OCI-LY3 (cell line): ENCODE measurements around the gene NSD1.

ENCODE experiments used
- H2AFZ ChIP-seq: fragments of 200-600, 300-600 bp; shearing (Covaris generic); 2 replicates; pipeline ENCODE4 v1.6.0; 2014; ENCODE audit warnings: antibody characterized with exemption, low read depth, low read length
- H3K27ac ChIP-seq: fragments of 200-600, 300-600 bp; sonication (generic); 2 replicates; pipeline ENCODE4 v1.5.1; 2014; ENCODE audit warnings: mild to moderate bottlenecking, low read length, moderate library complexity, mixed read lengths
- H3K27me3 ChIP-seq: fragments of 200-600, 300-600 bp; sonication (generic); 2 replicates; pipeline ENCODE4 v1.6.1; 2014; ENCODE audit warnings: low read depth, low read length, mixed read lengths
- H3K36me3 ChIP-seq: fragments of 200-600, 300-600 bp; sonication (generic); replicated peaks from 2 replicates; pipeline ENCODE3; 2014; ENCODE audit warnings: low read depth, low read length, mixed read lengths
- H3K4me1 ChIP-seq: fragments of 300-600, 200-600 bp; sonication (generic); 2 replicates; pipeline ENCODE4 v1.6.1; 2014; ENCODE audit warnings: low read length, mixed read lengths
- H3K4me2 ChIP-seq: fragments of 200-600, 300-600 bp; sonication (generic); 2 replicates; pipeline ENCODE4 v1.6.1; 2014; ENCODE audit warnings: low read length, mixed read lengths
- H3K4me3 ChIP-seq: fragments of 300-600, 200-600 bp; sonication (generic); 2 replicates; pipeline ENCODE4 v1.5.1; 2014; ENCODE audit warnings: antibody characterized with exemption, mild to moderate bottlenecking, low read length, moderate library complexity
- H3K79me2 ChIP-seq: fragments of 300-600, 200-600 bp; shearing (Covaris generic); 2 replicates; pipeline ENCODE4 v1.6.1; 2014; ENCODE audit warnings: mild to moderate bottlenecking, low read length, mixed read lengths
- H3K9ac ChIP-seq: fragments of 300-600, 200-600 bp; shearing (Covaris generic); 2 replicates; pipeline ENCODE4 v1.6.0; 2014; ENCODE audit warnings: mild to moderate bottlenecking, low read length, moderate library complexity
- H3K9me3 ChIP-seq: fragments of 200-600, 300-600 bp; shearing (Covaris generic); 2 replicates; pipeline ENCODE4 v1.6.1; 2014; ENCODE audit warnings: low read length, mixed read lengths; ENCODE audit not compliant: insufficient read depth
- H4K20me1 ChIP-seq: fragments of 200-600, 300-600 bp; sonication (generic); 2 replicates; pipeline ENCODE4 v1.6.1; 2016; ENCODE audit warnings: low read length, mixed read lengths; ENCODE audit not compliant: insufficient read depth
- EZH2phosphoT487 ChIP-seq: fragments of 200-600 bp; shearing (Covaris generic); IDR thresholded peaks from 2 replicates; pipeline ENCODE4 v1.6.1; 2018; ENCODE audit warnings: antibody characterized with exemption, mixed run types, low read depth
- TF ChIP-seq, protein P1 (sequence below): fragments of 200-600, 300-600 bp; sonication (generic); IDR thresholded peaks from 2 replicates; pipeline ENCODE4 v1.5.1; 2014; ENCODE audit warnings: antibody characterized with exemption, low read length, low read depth

Gene NSD1

DNA sequence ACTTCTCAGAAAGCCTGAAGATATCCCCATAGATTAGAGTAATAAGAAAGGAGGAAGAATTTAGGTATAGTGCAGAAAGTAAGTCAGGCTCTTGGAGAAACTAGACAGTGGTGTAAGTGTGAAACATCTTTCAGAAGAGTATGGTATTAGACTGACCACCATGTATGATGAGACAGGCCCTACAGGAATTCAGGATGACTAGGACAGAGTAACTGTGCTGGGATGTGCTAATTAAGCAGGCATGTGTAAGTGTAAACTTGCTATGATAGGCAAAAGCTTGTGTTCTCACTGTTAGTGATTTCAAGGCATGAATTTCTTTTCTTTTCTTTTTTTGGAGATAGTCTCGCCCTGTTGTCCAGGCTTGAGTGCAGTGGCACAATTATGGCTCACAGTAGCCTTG is 99.2 kb downstream of the NSD1 start:
- Histone ChIP-seq H3K27me3 (no peaks in the 10 kb centered on the region), H3K79me2 (peaks cover 70% of the 10 kb centered on the region), H3K27ac (no peak overlapping the region)

DNA sequence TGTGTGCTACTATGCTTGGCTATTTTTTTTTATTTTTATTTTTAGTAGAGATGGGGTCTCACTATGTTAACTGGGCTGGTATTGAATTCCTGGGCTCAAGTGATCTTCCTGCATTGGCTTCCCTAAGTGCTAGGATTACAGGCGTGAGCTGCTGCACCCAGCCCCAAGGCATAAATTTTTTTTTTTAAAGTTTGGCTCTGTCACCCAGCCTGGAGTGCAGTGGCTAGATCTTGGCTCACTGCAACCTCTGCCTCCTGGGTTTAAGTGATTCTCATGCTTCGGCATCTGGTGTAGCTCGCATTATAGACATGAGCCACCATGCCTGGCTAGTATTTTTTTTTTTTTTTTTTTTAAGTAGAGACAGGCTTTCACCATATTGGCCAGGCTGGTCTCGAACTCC is 99.6 kb downstream of the NSD1 start:
- H3K4me2 ChIP-seq: no peak overlapping the region
- peaks cover 44% of the 10 kb centered on the region for H4K20me1 ChIP-seq
- H3K27ac ChIP-seq: no peak overlapping the region
- no peak overlapping the region for H3K9ac ChIP-seq
- H3K4me3 ChIP-seq: no peak overlapping the region
- H3K36me3 ChIP-seq: peaks cover 22% of the 10 kb centered on the region
- H3K4me1 ChIP-seq: no peaks in the 10 kb centered on the region
- no peaks in the 10 kb centered on the region for H3K9me3 ChIP-seq
- peaks cover 66% of the 10 kb centered on the region for H3K79me2 ChIP-seq
- no peaks in the 10 kb centered on the region for H3K27me3 ChIP-seq
- TF ChIP-seq, protein P1, sequence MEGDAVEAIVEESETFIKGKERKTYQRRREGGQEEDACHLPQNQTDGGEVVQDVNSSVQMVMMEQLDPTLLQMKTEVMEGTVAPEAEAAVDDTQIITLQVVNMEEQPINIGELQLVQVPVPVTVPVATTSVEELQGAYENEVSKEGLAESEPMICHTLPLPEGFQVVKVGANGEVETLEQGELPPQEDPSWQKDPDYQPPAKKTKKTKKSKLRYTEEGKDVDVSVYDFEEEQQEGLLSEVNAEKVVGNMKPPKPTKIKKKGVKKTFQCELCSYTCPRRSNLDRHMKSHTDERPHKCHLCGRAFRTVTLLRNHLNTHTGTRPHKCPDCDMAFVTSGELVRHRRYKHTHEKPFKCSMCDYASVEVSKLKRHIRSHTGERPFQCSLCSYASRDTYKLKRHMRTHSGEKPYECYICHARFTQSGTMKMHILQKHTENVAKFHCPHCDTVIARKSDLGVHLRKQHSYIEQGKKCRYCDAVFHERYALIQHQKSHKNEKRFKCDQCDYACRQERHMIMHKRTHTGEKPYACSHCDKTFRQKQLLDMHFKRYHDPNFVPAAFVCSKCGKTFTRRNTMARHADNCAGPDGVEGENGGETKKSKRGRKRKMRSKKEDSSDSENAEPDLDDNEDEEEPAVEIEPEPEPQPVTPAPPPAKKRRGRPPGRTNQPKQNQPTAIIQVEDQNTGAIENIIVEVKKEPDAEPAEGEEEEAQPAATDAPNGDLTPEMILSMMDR: no peak
- TF ChIP-seq EZH2phosphoT487: no peak
- no peak overlapping the region for H2AFZ ChIP-seq

More for the DNA sequence above, 99.2 kb downstream of the NSD1 start:
- TF ChIP-seq, protein P1: no peak
- TF ChIP-seq EZH2phosphoT487: no peak
- Histone ChIP-seq H3K36me3 (peaks cover 18% of the 10 kb centered on the region), H4K20me1 (peaks cover 44% of the 10 kb centered on the region), H3K4me3 (no peak overlapping the region), H3K9me3 (no peaks in the 10 kb centered on the region), H2AFZ (no peak overlapping the region), H3K9ac (no peak overlapping the region), H3K4me1 (no peaks in the 10 kb centered on the region), H3K4me2 (no peak overlapping the region)

- Histone ChIP-seq H3K9me3 (no peaks in the 10 kb centered on the region), H3K79me2 (peaks cover 60% of the 10 kb centered on the region), H3K9ac (no peak overlapping the region), H3K4me2 (no peak overlapping the region), H4K20me1 (peaks cover 39% of the 10 kb centered on the region), H3K27me3 (no peaks in the 10 kb centered on the region), H3K36me3 (peaks cover 26% of the 10 kb centered on the region), H3K27ac (no peak overlapping the region), H2AFZ (no peak overlapping the region), H3K4me3 (no peak overlapping the region), H3K4me1 (no peaks in the 10 kb centered on the region)
- TF ChIP-seq, protein P1: no peak
Measured at GRCh38 chr5:177233802-177234201, 100.2 kb downstream of the NSD1 start.

- Histone ChIP-seq H3K4me1 (no peaks in the 10 kb centered on the region), H4K20me1 (peaks cover 32% of the 10 kb centered on the region), H3K27me3 (no peaks in the 10 kb centered on the region), H3K9ac (no peak overlapping the region), H3K27ac (no peak overlapping the region), H3K9me3 (no peaks in the 10 kb centered on the region), H2AFZ (no peak overlapping the region), H3K4me2 (no peak overlapping the region), H3K4me3 (no peak overlapping the region), H3K36me3 (peaks cover 28% of the 10 kb centered on the region), H3K79me2 (peaks cover 50% of the 10 kb centered on the region)
- TF ChIP-seq, protein P1: no peak
- no peak for TF ChIP-seq EZH2phosphoT487
Measured at GRCh38 chr5:177234841-177235240, 101.3 kb downstream of the NSD1 start.
